Stimulated activated CD8-positive, alpha-beta memory T cell treated with anti-CD3 and anti-CD28 coated beads, Interleukin-4, amount 100 ng/mL, for 48 hours (primary cell): ENCODE data around the gene UMODL1.
A peak's percentile ranks its signal among the peaks of the same experiment; 100 is the strongest.
"Not testable (repeated sequence)": the region's sequence is repeated elsewhere in the genome, so short reads cannot be mapped to it uniquely, and the experiment has no call there.

ENCODE experiments used
- DNase-seq: peaks from one replicate; pipeline ENCODE4 v3.0.0-alpha.2; 2020

UMODL1 gene

GRCh38 chr21:42061195-42061985 is 9.7 kb upstream of the UMODL1 start:
- DNase-seq, result peak; percentile 46

GRCh38 chr21:42061986-42062235 is 9.2 kb upstream of the UMODL1 start:
- peak; percentile 30 for DNase-seq

GRCh38 chr21:42062236-42063022 is 8.7 kb upstream of the UMODL1 start:
- DNase-seq, result peak; percentile 79

- no peak for DNase-seq
Measured at GRCh38 chr21:42063191-42063570, 7.9 kb upstream of the UMODL1 start.

- peak; percentile 69 for DNase-seq
Measured at GRCh38 chr21:42063571-42064521, 7.3 kb upstream of the UMODL1 start.

GRCh38 chr21:42066521-42066920 is 4.6 kb upstream of the UMODL1 start:
- no peak for DNase-seq

- no peak for DNase-seq
Measured at GRCh38 chr21:42067531-42068255, 3.4 kb upstream of the UMODL1 start.

- DNase-seq, result no peak
Measured at GRCh38 chr21:42068256-42068545, 2.9 kb upstream of the UMODL1 start.

GRCh38 chr21:42068592-42068991 is 2.5 kb upstream of the UMODL1 start:
- DNase-seq, result no peak

- DNase-seq, result no peak
Measured at GRCh38 chr21:42069327-42069726, 1.8 kb upstream of the UMODL1 start.

- DNase-seq, result no peak
Measured at GRCh38 chr21:42069843-42070242, 1.3 kb upstream of the UMODL1 start.

- no peak for DNase-seq
Measured at GRCh38 chr21:42073145-42074099, 2.3 kb downstream of the UMODL1 start.

GRCh38 chr21:42075686-42076471 is 4.8 kb downstream of the UMODL1 start:
- no peak for DNase-seq

GRCh38 chr21:42077685-42078238 is 6.6 kb downstream of the UMODL1 start:
- DNase-seq, result not testable (repeated sequence)

GRCh38 chr21:42078247-42079007 is 7.3 kb downstream of the UMODL1 start:
- DNase-seq, result not testable (repeated sequence)

- no peak for DNase-seq
Measured at GRCh38 chr21:42079008-42079938, 8.2 kb downstream of the UMODL1 start.

GRCh38 chr21:42079939-42080787 is 9.0 kb downstream of the UMODL1 start:
- DNase-seq, result no peak

- DNase-seq, result no peak
Measured at GRCh38 chr21:42080788-42081083, 9.6 kb downstream of the UMODL1 start.
